H9 (cell line): Measurements from ENCODE around the gene LRMDA. TPM values are rescaled to one million over a fixed set of nuclear protein-coding genes. Genes with fewer than 3 reads are reported as not detected.

Experiments used
- DNase-seq: peaks from one replicate; pipeline ENCODE4 v3.0.0-alpha.2; 2017
- H2AFZ ChIP-seq: one replicate; pipeline ENCODE4 v1.6.1; 2013; ENCODE audit warnings: mild to moderate bottlenecking, low read length, control low read depth, moderate library complexity
- H2AK5ac ChIP-seq: 2 replicates; pipeline ENCODE4 v1.6.1; 2013; ENCODE audit warnings: low read length, control low read depth, mixed read lengths; ENCODE audit not compliant: insufficient read length
- H2BK120ac ChIP-seq: one replicate; pipeline ENCODE4 v1.6.1; 2013; ENCODE audit warnings: low read depth, mild to moderate bottlenecking, low read length, control low read depth, inconsistent platforms; ENCODE audit not compliant: poor library complexity, severe bottlenecking
- H2BK12ac ChIP-seq: 2 replicates; pipeline ENCODE4 v1.6.1; 2013; ENCODE audit warnings: low read length, control low read depth, mixed read lengths, low read depth; ENCODE audit not compliant: insufficient read length
- H2BK15ac ChIP-seq: 2 replicates; pipeline ENCODE4 v1.6.1; 2013; ENCODE audit warnings: low read depth, low read length, control low read depth
- H2BK20ac ChIP-seq: one replicate; pipeline ENCODE4 v1.6.1; 2013; ENCODE audit warnings: low read depth, mild to moderate bottlenecking, low read length, control low read depth, inconsistent platforms; ENCODE audit not compliant: poor library complexity, severe bottlenecking
- H2BK5ac ChIP-seq: 2 replicates; pipeline ENCODE4 v1.6.1; 2013; ENCODE audit warnings: low read length, control low read depth, mixed read lengths; ENCODE audit not compliant: insufficient read length
- H3K14ac ChIP-seq: 2 replicates; pipeline ENCODE4 v1.6.1; 2013; ENCODE audit warnings: low read length, control low read depth; ENCODE audit not compliant: insufficient read depth
- H3K18ac ChIP-seq: 2 replicates; pipeline ENCODE4 v1.6.1; 2013; ENCODE audit warnings: low read depth, mild to moderate bottlenecking, mixed read lengths, low read length, control low read depth; ENCODE audit not compliant: insufficient read length
- H3K23ac ChIP-seq: 2 replicates; pipeline ENCODE4 v1.6.1; 2013; ENCODE audit warnings: low read length, control low read depth, mixed read lengths, low read depth; ENCODE audit not compliant: insufficient read length
- H3K23me2 ChIP-seq: 2 replicates; pipeline ENCODE4 v1.6.1; 2013; ENCODE audit warnings: low read depth, mild to moderate bottlenecking, mixed read lengths, low read length, control low read depth; ENCODE audit not compliant: insufficient read length, poor library complexity, severe bottlenecking
- H3K27ac ChIP-seq: 2 replicates; pipeline ENCODE4 v1.5.1; 2013; ENCODE audit warnings: low read length, control low read depth, mixed read lengths, low read depth; ENCODE audit not compliant: insufficient read length
- H3K27me3 ChIP-seq: 2 replicates; pipeline ENCODE4 v1.6.1; 2013; ENCODE audit warnings: low read length, control low read depth, inconsistent platforms; ENCODE audit not compliant: insufficient read depth
- H3K4ac ChIP-seq: 2 replicates; pipeline ENCODE4 v1.6.1; 2013; ENCODE audit warnings: low read depth, mild to moderate bottlenecking, control low read depth, inconsistent platforms, low read length, moderate library complexity
- H3K4me1 ChIP-seq: 2 replicates; pipeline ENCODE4 v1.6.1; 2013; ENCODE audit warnings: low read length, control low read depth, inconsistent platforms; ENCODE audit not compliant: insufficient read depth
- H3K4me2 ChIP-seq: 2 replicates; pipeline ENCODE4 v1.6.1; 2013; ENCODE audit warnings: low read length, control low read depth, mixed read lengths; ENCODE audit not compliant: insufficient read length, insufficient read depth
- H3K56ac ChIP-seq: 2 replicates; pipeline ENCODE4 v1.6.1; 2013; ENCODE audit warnings: low read depth, mild to moderate bottlenecking, mixed read lengths, low read length, control low read depth; ENCODE audit not compliant: insufficient read length
- H3K79me1 ChIP-seq: 2 replicates; pipeline ENCODE4 v1.6.1; 2013; ENCODE audit warnings: low read depth, mild to moderate bottlenecking, moderate library complexity, low read length, control low read depth, inconsistent platforms; ENCODE audit not compliant: insufficient read depth, poor library complexity, severe bottlenecking
- H3K79me2 ChIP-seq: 2 replicates; pipeline ENCODE4 v1.6.1; 2013; ENCODE audit warnings: low read length, control low read depth, inconsistent platforms; ENCODE audit not compliant: insufficient read depth
- H3K9ac ChIP-seq: 2 replicates; pipeline ENCODE4 v1.6.1; 2013; ENCODE audit warnings: low read length, control low read depth, mixed read lengths; ENCODE audit not compliant: insufficient read length; ENCODE audit errors: extremely low read depth
- H3K9me3 ChIP-seq: one replicate; pipeline ENCODE4 v1.6.1; 2013; ENCODE audit warnings: low read depth, low read length, inconsistent platforms; ENCODE audit not compliant: control insufficient read depth
- H3T11ph ChIP-seq: one replicate; pipeline ENCODE4 v1.6.1; 2013; ENCODE audit warnings: mild to moderate bottlenecking, low read length, control low read depth, inconsistent platforms
- H4K20me1 ChIP-seq: one replicate; pipeline ENCODE4 v1.6.1; 2013; ENCODE audit not compliant: control insufficient read depth, insufficient read length, insufficient read depth
- H4K5ac ChIP-seq: 2 replicates; pipeline ENCODE4 v1.6.1; 2013; ENCODE audit warnings: low read depth, mild to moderate bottlenecking, mixed read lengths, low read length, control low read depth; ENCODE audit not compliant: insufficient read length
- H4K8ac ChIP-seq: replicated peaks from 2 replicates; pipeline ENCODE4 v1.6.1; 2013; ENCODE audit warnings: low read length, control low read depth, mixed read lengths, low read depth; ENCODE audit not compliant: insufficient read length
- H4K91ac ChIP-seq: 2 replicates; pipeline ENCODE4 v1.6.1; 2013; ENCODE audit warnings: low read depth, mild to moderate bottlenecking, moderate library complexity, mixed read lengths, low read length, control low read depth; ENCODE audit not compliant: insufficient read length
- H3K27ac Mint-ChIP-seq, 3 experiments: 2 replicates in 2 of 3; 3 replicates in 1 of 3; pipeline ENCODE4 v1.8.0; 2020 to 2021; ENCODE audit warnings: mixed read lengths in 3 of 3, mild to moderate bottlenecking in 1 of 3, moderate library complexity in 1 of 3
- H3K27me3 Mint-ChIP-seq: 2 replicates; pipeline ENCODE4 v1.8.0; 2021; ENCODE audit warnings: low read depth, mild to moderate bottlenecking, moderate library complexity, mixed read lengths
- H3K36me3 Mint-ChIP-seq, 3 experiments: 2 replicates in 2 of 3; 3 replicates in 1 of 3; pipeline ENCODE4 v1.8.0; 2020 to 2021; ENCODE audit warnings: low read depth in 3 of 3, mixed read lengths in 3 of 3; ENCODE audit not compliant: insufficient read depth in 1 of 3
- H3K4me1 Mint-ChIP-seq, 2 experiments: 2 replicates each; pipeline ENCODE4 v1.8.0; 2020; ENCODE audit warnings: mixed read lengths in 2 of 2
- H3K4me3 Mint-ChIP-seq, 2 experiments: 2 replicates in 1 of 2; 3 replicates in 1 of 2; pipeline ENCODE4 v1.8.0; 2020 to 2021; ENCODE audit warnings: mild to moderate bottlenecking in 2 of 2, mixed read lengths in 2 of 2, moderate library complexity in 1 of 2
- H3K9me3 Mint-ChIP-seq, 2 experiments: 2 replicates in 1 of 2; 3 replicates in 1 of 2; pipeline ENCODE4 v1.8.0; 2020; ENCODE audit warnings: mild to moderate bottlenecking in 2 of 2, mixed read lengths in 2 of 2, moderate library complexity in 1 of 2
- CTCF ChIP-seq: fragments of 200-600 bp; sonication (generic); conservative IDR thresholded peaks from 3 replicates; pipeline ENCODE4 v1.8.0; 2021; ENCODE audit warnings: antibody characterized with exemption, mild to moderate bottlenecking
- WGBS: extraction: QIAGEN DNeasy Blood & Tissue Kit; methylation state at CpG from one replicate; pipeline ENCODE4 v1.1.7; 2013; ENCODE audit warnings: missing lambda C conversion rate, low lambda C conversion rate, mixed read lengths; ENCODE audit not compliant: insufficient read length; ENCODE audit errors: extremely low coverage; 5-methylcytosine and 5-hydroxymethylcytosine counted together
- total RNA-seq: library from RNA; stranded (reverse); gene quantifications from 2 replicates; pipeline ENCODE4 v1.2.1, GENCODE V29; 2021

The LRMDA gene
- total RNA-seq, 1 experiment from 2014 or later, result 1.8 TPM

DNA sequence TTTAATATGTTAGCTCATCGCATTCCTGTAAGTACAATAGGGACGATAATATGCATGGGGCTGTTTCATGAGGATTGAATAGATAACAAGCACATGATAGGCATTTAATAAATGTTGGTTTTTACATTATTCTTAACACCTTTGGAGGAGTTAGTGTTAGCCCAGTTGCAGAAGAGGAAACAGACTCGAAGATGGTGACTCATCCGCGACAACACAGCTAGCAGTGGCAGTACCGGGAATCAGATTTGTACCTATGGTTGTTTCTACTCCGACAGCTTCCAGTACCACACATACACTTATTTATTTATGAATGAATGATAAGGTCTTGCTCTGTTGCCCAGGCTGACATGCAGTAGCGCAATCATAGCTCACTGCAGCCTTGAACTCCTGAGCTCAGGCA, 2.9 kb downstream of the LRMDA start:
- Histone ChIP-seq H3K79me1 (no peaks in the 10 kb centered on the region), H3K14ac (no peak overlapping the region), H3K27ac (no peak overlapping the region), H3K4ac (no peak overlapping the region), H2BK12ac (no peak overlapping the region), H3T11ph (no peak overlapping the region), H3K23ac (no peak overlapping the region), H2AK5ac (no peak overlapping the region), H4K20me1 (no peaks in the 10 kb centered on the region), H3K4me2 (no peak overlapping the region), H3K9me3 (no peaks in the 10 kb centered on the region), H3K18ac (no peak overlapping the region), H2AFZ (no peak overlapping the region), H2BK20ac (no peak overlapping the region), H3K23me2 (no peaks in the 10 kb centered on the region), H3K9ac (no peak overlapping the region), H2BK120ac (no peak overlapping the region), H2BK5ac (no peak overlapping the region), H3K27me3 (peaks cover 58% of the 10 kb centered on the region), H2BK15ac (no peak overlapping the region), H3K56ac (no peak overlapping the region), H4K5ac (no peak overlapping the region), H3K79me2 (no peaks in the 10 kb centered on the region), H4K8ac (no peak overlapping the region), H3K4me1 (peaks cover 2% of the 10 kb centered on the region; the same call in 1 of the 2 replicates), H4K91ac (no peak overlapping the region)
- H3K36me3 Mint-ChIP-seq, result no peaks in the 10 kb centered on the region
- H3K27ac Mint-ChIP-seq, result no peak overlapping the region; a peak in 1 of 7 replicates
- no CpG with 5 or more reads among the region's 8 CpGs for WGBS
- H3K27me3 Mint-ChIP-seq, result peaks cover 97% of the 10 kb centered on the region
- no peaks in the 10 kb centered on the region; a peak in 2 of 5 replicates for H3K9me3 Mint-ChIP-seq
- peaks cover 38 to 39% of the 10 kb centered on the region in 2 experiments for H3K4me1 Mint-ChIP-seq
- H3K4me3 Mint-ChIP-seq, result no peak overlapping the region
- TF ChIP-seq CTCF, result no peak
- no peak for DNase-seq
